ENCODE measurements around the gene GDF7.
A peak's percentile ranks its signal among the peaks of the same experiment; 100 is the strongest.

Gene GDF7

GRCh38 chr2:20650877-20651730 is 15.8 kb upstream of the GDF7 start, which contains the start of gene HS1BP3:
TSS of gene HS1BP3 (minus strand) at chr2:20651098. CDS start at chr2:20651063, 35 bp downstream.
- H3K4me1 ChIP-seq (ENCODE audit: control insufficient read depth in 1 of 2, insufficient read depth in 1 of 2, low read depth in 1 of 2, low read length in 1 of 2): peaks cover 42 to 57% of the 10 kb centered on the region in 2 experiments
- H3K27ac ChIP-seq: peak within 1 kb of the TSS; percentile 93
- H3K4me3 ChIP-seq (ENCODE audit: low read depth in 1 of 2, low read length in 1 of 2): peak within 1 kb of the TSS; percentile 87 to 89
- no peaks in the 10 kb centered on the region for H3K27me3 ChIP-seq
- peaks cover 6% of the 10 kb centered on the region for H3K36me3 ChIP-seq
- H3K9me3 ChIP-seq: no peaks in the 10 kb centered on the region
- TF ChIP-seq CTCF (IDR thresholded peaks at IDR 0.05): peak; percentile 100

GRCh38 chr2:20651731-20652099 is 15.2 kb upstream of the GDF7 start:
- Histone ChIP-seq H3K4me1 (ENCODE audit: control insufficient read depth in 1 of 2, insufficient read depth in 1 of 2, low read depth in 1 of 2, low read length in 1 of 2) (peaks cover 42 to 57% of the 10 kb centered on the region in 2 experiments), H3K36me3 (peaks cover under 1% of the 10 kb centered on the region), H3K27ac (peak overlapping the region; percentile 93), H3K27me3 (no peaks in the 10 kb centered on the region), H3K4me3 (ENCODE audit: low read depth in 1 of 2, low read length in 1 of 2) (peak overlapping the region; percentile 87 to 89), H3K9me3 (no peaks in the 10 kb centered on the region)
- TF ChIP-seq CTCF (IDR thresholded peaks at IDR 0.05): no peak

- Histone ChIP-seq H3K9me3 (no peaks in the 10 kb centered on the region), H3K4me1 (ENCODE audit: control insufficient read depth in 1 of 2, insufficient read depth in 1 of 2, low read depth in 1 of 2, low read length in 1 of 2) (peaks cover 42 to 57% of the 10 kb centered on the region in 2 experiments), H3K36me3 (no peaks in the 10 kb centered on the region), H3K27ac (peak overlapping the region; percentile 93), H3K4me3 (ENCODE audit: low read depth in 1 of 2, low read length in 1 of 2) (no peak overlapping the region), H3K27me3 (no peaks in the 10 kb centered on the region)
- no peak for TF ChIP-seq CTCF (IDR thresholded peaks at IDR 0.05)
Observed at GRCh38 chr2:20652141-20652540, 14.8 kb upstream of the GDF7 start.

GRCh38 chr2:20652673-20653575 is 14.0 kb upstream of the GDF7 start:
- H3K9me3 ChIP-seq: no peaks in the 10 kb centered on the region
- H3K4me3 ChIP-seq (ENCODE audit: low read depth in 1 of 2, low read length in 1 of 2): no peak overlapping the region
- H3K27me3 ChIP-seq: no peaks in the 10 kb centered on the region
- no peaks in the 10 kb centered on the region for H3K36me3 ChIP-seq
- H3K4me1 ChIP-seq (ENCODE audit: control insufficient read depth in 1 of 2, insufficient read depth in 1 of 2, low read depth in 1 of 2, low read length in 1 of 2): peaks cover 42 to 57% of the 10 kb centered on the region in 2 experiments
- no peak for TF ChIP-seq CTCF (IDR thresholded peaks at IDR 0.05)
- no peak overlapping the region for H3K27ac ChIP-seq

- Histone ChIP-seq H3K9me3 (no peaks in the 10 kb centered on the region), H3K27ac (peak overlapping the region; percentile 67), H3K4me3 (ENCODE audit: low read depth in 1 of 2, low read length in 1 of 2) (no peak overlapping the region), H3K36me3 (no peaks in the 10 kb centered on the region), H3K4me1 (ENCODE audit: control insufficient read depth in 1 of 2, insufficient read depth in 1 of 2, low read depth in 1 of 2, low read length in 1 of 2) (peaks cover 41 to 49% of the 10 kb centered on the region in 2 experiments), H3K27me3 (peaks cover 2% of the 10 kb centered on the region)
- TF ChIP-seq CTCF (IDR thresholded peaks at IDR 0.05): no peak
Observed at GRCh38 chr2:20653695-20654534, 13.0 kb upstream of the GDF7 start.

All from neutrophil (primary cell).